ENCODE results near the gene ZNF503.

DNA sequence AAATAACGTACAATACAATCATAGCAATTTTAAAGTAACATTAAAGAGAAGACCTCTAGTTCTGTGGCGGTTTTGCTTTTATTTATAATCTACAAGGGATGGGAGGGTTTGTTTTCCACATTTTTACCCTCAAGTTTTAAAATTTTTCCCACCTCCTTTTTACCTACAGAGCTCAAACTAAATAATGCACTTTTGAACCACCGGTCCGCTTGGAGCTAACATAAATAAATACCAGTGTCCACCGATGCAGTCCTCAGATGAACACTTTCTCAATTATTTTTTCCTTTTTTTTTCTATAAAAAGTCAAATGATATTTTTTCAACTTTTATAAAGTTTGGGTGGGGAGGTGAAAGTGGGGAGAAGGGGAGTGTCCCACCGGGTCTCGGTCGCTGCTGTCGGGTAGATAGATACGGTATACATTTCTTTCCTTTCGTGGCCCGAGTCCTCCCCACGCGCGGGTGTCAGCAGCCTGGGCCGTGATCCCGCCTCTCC, 3.3 kb downstream of the ZNF503 start:
- TF ChIP-seq CTCF (IDR thresholded peaks at IDR 0.05) (no peak), POLR2A (IDR thresholded peaks at IDR 0.05) (no peak)
